ENCODE measurements around the gene CABP4.
A peak's percentile ranks its signal among the peaks of the same experiment; 100 is the strongest.

The CABP4 gene

DNA sequence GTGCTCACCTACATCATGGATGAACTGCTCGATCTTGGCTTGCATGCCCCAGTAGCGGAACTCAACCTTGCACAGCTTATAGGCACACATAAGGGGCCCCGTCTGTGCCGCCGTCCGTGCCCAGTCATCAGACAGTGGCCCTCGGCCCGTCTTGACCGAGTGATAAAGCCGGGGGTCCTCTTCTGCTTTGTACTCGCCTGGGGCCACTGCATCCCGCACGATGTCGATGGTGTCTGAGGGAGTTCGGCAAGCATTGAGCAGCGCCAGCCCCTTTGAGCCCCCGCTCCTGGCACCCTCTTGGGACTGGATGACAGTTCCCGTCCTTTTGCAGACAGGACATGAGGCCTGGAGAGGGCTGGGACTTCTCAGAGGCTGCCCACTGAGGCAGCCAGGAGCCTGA is 46.7 kb downstream of the CABP4 start:
- Histone ChIP-seq H3K4me3 (ENCODE audit: low read depth, low read length) (no peak overlapping the region), H3K27me3 (ENCODE audit: control insufficient read depth, insufficient read depth, low read length) (no peaks in the 10 kb centered on the region), H3K27ac (no peak overlapping the region), H3K36me3 (ENCODE audit: control insufficient read depth, insufficient read depth, low read length) (no peaks in the 10 kb centered on the region), H2AFZ (no peak overlapping the region), H3K9me3 (ENCODE audit: control insufficient read depth, low read length) (no peaks in the 10 kb centered on the region), H3K9ac (no peak overlapping the region), H3K79me2 (no peaks in the 10 kb centered on the region), H3K4me2 (ENCODE audit: low read length) (no peak overlapping the region), H3K4me1 (peaks cover 6% of the 10 kb centered on the region)
- TF ChIP-seq, protein P1, sequence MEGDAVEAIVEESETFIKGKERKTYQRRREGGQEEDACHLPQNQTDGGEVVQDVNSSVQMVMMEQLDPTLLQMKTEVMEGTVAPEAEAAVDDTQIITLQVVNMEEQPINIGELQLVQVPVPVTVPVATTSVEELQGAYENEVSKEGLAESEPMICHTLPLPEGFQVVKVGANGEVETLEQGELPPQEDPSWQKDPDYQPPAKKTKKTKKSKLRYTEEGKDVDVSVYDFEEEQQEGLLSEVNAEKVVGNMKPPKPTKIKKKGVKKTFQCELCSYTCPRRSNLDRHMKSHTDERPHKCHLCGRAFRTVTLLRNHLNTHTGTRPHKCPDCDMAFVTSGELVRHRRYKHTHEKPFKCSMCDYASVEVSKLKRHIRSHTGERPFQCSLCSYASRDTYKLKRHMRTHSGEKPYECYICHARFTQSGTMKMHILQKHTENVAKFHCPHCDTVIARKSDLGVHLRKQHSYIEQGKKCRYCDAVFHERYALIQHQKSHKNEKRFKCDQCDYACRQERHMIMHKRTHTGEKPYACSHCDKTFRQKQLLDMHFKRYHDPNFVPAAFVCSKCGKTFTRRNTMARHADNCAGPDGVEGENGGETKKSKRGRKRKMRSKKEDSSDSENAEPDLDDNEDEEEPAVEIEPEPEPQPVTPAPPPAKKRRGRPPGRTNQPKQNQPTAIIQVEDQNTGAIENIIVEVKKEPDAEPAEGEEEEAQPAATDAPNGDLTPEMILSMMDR (IDR thresholded peaks at IDR 0.05) = no peak

DNA sequence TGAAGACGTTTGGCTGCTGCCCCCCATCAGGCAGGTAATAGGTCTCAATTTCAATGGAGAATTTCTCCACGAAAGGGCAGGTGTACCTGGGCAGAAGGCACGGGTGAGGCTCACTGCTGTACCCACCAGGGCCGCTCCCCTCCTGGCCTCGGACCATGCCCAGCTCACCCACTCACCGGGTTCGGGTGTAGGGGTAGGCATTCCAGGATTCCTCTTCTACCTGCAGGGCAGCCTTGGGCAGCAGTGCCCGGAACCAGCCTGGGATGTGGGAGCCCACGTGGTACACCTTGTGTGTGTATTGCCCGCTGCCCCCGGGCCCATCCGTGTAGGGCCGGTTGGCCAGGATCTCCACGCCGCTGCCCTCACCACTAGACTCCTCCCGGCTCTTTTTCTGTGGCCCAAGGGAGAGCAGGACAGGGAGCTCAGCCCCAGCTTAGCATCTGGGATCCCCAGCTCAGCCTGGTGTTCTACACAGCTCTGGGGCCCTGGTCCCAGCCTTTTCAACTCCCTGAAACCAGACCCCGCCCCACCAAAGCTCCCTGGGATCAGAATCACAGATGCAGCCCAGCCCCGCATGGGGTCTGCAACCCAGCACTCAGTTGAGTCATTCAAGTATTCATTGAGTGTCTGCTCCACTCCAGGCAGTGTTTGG is 47.3 kb downstream of the CABP4 start:
- Histone ChIP-seq H3K27me3 (ENCODE audit: control insufficient read depth, insufficient read depth, low read length) (no peaks in the 10 kb centered on the region), H3K4me3 (ENCODE audit: low read depth, low read length) (no peak overlapping the region), H3K79me2 (no peaks in the 10 kb centered on the region), H3K9me3 (ENCODE audit: control insufficient read depth, low read length) (no peaks in the 10 kb centered on the region), H3K4me1 (peaks cover 10% of the 10 kb centered on the region), H3K27ac (no peak overlapping the region), H3K36me3 (ENCODE audit: control insufficient read depth, insufficient read depth, low read length) (no peaks in the 10 kb centered on the region), H3K9ac (no peak overlapping the region), H2AFZ (no peak overlapping the region), H3K4me2 (ENCODE audit: low read length) (no peak overlapping the region)
- TF ChIP-seq, protein P1 (IDR thresholded peaks at IDR 0.05) = no peak

DNA sequence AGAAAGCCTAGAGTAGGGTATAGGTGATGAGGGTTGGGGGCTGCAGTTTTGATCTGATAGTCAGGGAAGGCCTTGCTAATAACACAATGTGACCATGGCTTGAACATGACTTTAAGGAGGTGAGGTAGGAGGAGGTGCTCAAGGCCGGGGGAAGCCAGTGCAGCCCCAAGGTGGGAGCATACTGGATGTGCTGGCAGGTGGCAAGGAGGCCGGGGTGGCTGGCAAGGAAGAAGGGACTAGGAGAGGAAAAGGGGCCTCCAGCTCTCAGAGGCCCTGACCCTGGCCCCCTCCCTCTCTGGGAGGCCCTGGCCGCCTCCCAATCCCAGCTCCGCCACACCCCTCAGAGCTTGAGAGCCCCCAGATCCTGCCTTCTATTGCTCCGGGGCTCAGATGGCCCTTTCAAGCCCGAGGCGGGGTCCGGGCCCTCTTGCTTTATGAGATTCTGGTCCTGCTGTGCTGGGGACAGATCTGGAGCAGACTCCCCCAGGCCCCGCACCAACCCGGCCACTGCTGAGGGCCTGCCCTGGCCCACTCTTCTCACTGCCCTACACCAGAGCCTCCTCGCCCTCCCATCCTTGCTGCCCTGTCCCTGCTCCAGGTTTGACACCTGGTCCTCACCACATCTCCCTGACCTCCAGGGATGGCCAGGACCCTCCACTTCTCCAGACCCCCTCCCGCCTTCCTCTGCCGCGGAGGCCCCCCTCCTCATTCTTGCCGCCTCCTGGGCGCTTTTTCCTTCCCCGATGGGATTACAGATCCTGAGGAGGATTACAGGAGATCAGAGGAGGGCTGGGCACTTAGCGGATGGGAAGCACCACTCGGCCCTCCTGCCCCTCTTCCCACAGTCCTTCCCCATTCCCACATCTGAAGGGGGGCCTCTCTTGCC is 48.2 kb downstream of the CABP4 start:
- Histone ChIP-seq H3K27ac (no peak overlapping the region), H3K4me3 (ENCODE audit: low read depth, low read length) (no peak overlapping the region), H3K27me3 (ENCODE audit: control insufficient read depth, insufficient read depth, low read length) (no peaks in the 10 kb centered on the region), H3K4me2 (ENCODE audit: low read length) (peak overlapping the region; percentile 25), H3K79me2 (no peaks in the 10 kb centered on the region), H3K4me1 (peaks cover 10% of the 10 kb centered on the region), H2AFZ (no peak overlapping the region), H3K9ac (no peak overlapping the region), H3K9me3 (ENCODE audit: control insufficient read depth, low read length) (no peaks in the 10 kb centered on the region), H3K36me3 (ENCODE audit: control insufficient read depth, insufficient read depth, low read length) (no peaks in the 10 kb centered on the region)
- TF ChIP-seq, protein P1 (IDR thresholded peaks at IDR 0.05) = no peak

DNA sequence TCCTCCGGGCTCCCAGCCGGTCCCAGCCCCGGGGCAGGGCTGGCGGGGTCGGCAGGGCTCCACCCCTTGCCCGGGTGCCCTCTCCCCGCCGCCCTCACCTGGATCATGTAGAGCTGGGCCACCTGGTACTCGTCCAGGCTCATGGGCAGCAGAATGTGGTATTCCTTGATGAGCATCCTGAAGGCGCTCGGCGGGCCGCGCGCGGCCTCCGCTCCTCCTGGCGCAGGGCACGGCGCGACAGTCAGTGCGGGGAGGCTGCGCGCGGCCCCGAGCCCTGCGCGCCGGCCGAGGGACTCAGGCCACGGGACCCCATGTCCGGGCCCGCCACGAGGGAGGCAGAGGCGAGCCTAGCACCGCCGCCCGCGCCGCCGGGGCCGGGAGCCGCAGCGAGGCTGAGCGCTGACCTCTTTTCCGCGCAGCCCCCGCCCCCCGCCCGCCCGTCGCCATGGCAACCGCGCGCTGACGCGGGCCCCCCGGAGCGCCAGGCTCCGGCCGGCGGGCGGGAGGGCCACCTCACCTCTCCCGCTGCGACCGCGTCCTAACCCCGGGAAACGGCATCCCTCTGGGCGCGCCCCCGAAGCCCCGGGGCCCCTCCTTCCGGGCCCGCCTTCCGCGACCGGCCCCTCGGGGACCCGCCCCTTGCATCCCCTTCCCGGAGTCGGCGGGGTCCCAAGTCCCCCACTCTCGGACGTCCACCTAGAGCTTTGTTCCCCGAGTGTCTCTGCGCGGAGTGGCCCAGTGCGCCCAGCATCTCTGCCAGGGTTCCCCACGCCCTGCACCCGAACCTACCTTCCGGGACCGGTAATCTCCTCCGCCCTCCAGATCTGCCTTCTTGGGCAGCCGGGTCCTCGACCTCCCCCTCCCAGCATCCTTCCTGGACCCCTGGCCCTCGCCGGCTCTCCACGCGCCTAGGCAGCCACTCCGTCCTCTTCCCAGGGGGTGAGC is 49.1 kb downstream of the CABP4 start:
- Histone ChIP-seq H3K79me2 (no peaks in the 10 kb centered on the region), H3K27me3 (ENCODE audit: control insufficient read depth, insufficient read depth, low read length) (no peaks in the 10 kb centered on the region), H3K4me1 (peaks cover 10% of the 10 kb centered on the region), H3K4me2 (ENCODE audit: low read length) (peak overlapping the region; percentile 75), H3K4me3 (ENCODE audit: low read depth, low read length) (peak overlapping the region; percentile 61), H3K9ac (no peak overlapping the region), H3K9me3 (ENCODE audit: control insufficient read depth, low read length) (no peaks in the 10 kb centered on the region), H3K36me3 (ENCODE audit: control insufficient read depth, insufficient read depth, low read length) (no peaks in the 10 kb centered on the region), H2AFZ (peak overlapping the region; percentile 34), H3K27ac (peak overlapping the region; percentile 44)
- TF ChIP-seq, protein P1 (IDR thresholded peaks at IDR 0.05) = no peak

All from parathyroid adenoma (tissue), 2 donors.